Smooth muscle cell (in vitro differentiated cells): Measurements from ENCODE around the gene ADAMTS9. TPM values are rescaled to one million over a fixed set of nuclear protein-coding genes. Genes with fewer than 3 reads are reported as not detected.

Experiments used
- DNase-seq: peaks from one replicate; lab custom pipeline; 2025; ENCODE audit not compliant: unreplicated experiment; lab: John Stamatoyannopoulos, UW
- H2AFZ ChIP-seq: fragments of 200-600 bp; sonication (generic); 2 replicates; pipeline ENCODE4 v1.6.0; 2016; ENCODE audit warnings: antibody characterized with exemption, low read depth, mild to moderate bottlenecking
- H3F3A ChIP-seq: fragments of 200-600 bp; sonication (generic); 2 replicates; pipeline ENCODE4 v1.6.0; 2017; ENCODE audit warnings: antibody characterized with exemption, low read depth
- H3K27ac ChIP-seq: fragments of 200-600 bp; sonication (generic); 2 replicates; pipeline ENCODE4 v1.5.1; 2016; ENCODE audit warnings: low read depth, mild to moderate bottlenecking
- H3K27me3 ChIP-seq: fragments of 200-600 bp; sonication (generic); 2 replicates; pipeline ENCODE4 v1.6.1; 2016; ENCODE audit warnings: low read depth, mild to moderate bottlenecking
- H3K36me3 ChIP-seq: fragments of 200-600 bp; sonication (generic); 2 replicates; pipeline ENCODE4 v1.5.1; 2016; ENCODE audit warnings: low read depth
- H3K4me1 ChIP-seq: fragments of 200-600 bp; sonication (generic); 2 replicates; pipeline ENCODE4 v1.5.1; 2016; ENCODE audit warnings: low read depth
- H3K4me2 ChIP-seq: fragments of 200-600 bp; sonication (generic); 2 replicates; pipeline ENCODE4 v1.6.0; 2016; ENCODE audit warnings: mild to moderate bottlenecking
- H3K4me3 ChIP-seq: fragments of 200-600 bp; sonication (generic); 2 replicates; pipeline ENCODE4 v1.5.1; 2016; ENCODE audit warnings: mild to moderate bottlenecking
- H3K79me2 ChIP-seq: fragments of 200-600 bp; sonication (generic); 2 replicates; pipeline ENCODE4 v1.6.0; 2016; ENCODE audit warnings: low read depth, mild to moderate bottlenecking
- H3K9ac ChIP-seq: fragments of 200-600 bp; sonication (generic); 2 replicates; pipeline ENCODE4 v1.6.0; 2016; ENCODE audit warnings: low read depth
- H3K9me3 ChIP-seq: fragments of 200-600 bp; sonication (generic); replicated peaks from 2 replicates; pipeline ENCODE4 v1.5.1; 2016; ENCODE audit warnings: low read depth
- H4K20me1 ChIP-seq: fragments of 200-600 bp; sonication (generic); 2 replicates; pipeline ENCODE4 v1.6.0; 2016; ENCODE audit warnings: low read depth
- WGBS: methylation state at CpG from one replicate; pipeline ENCODE4 v1.1.7; 2016; ENCODE audit warnings: low lambda C conversion rate; 5-methylcytosine and 5-hydroxymethylcytosine counted together
- polyA plus RNA-seq: library from polyadenylated mRNA; unstranded; fragments of >200 nt; fragmentation: Nextera tagmentation; extraction: Ambion mirVana; gene quantifications from 2 replicates; pipeline ENCODE4 v1.2.1, GENCODE V29; 2016
- total RNA-seq: library from RNA; depleted of rRNA; stranded (reverse); fragments of >200 nt; gene quantifications from 2 replicates; pipeline ENCODE4 v1.2.3, GENCODE V29; 2014
- TF ChIP-seq, protein P1 (sequence below): fragments of 200-600 bp; sonication (generic); IDR thresholded peaks from 2 replicates; pipeline ENCODE4 v1.5.1; 2017; ENCODE audit warnings: borderline replicate concordance, mild to moderate bottlenecking, antibody characterized with exemption; ENCODE audit not compliant: insufficient read depth, poor library complexity, severe bottlenecking

Gene ADAMTS9
- total and polyA plus RNA-seq, 2 experiments from 2014 or later = 18.7 to 66.6 TPM

DNA sequence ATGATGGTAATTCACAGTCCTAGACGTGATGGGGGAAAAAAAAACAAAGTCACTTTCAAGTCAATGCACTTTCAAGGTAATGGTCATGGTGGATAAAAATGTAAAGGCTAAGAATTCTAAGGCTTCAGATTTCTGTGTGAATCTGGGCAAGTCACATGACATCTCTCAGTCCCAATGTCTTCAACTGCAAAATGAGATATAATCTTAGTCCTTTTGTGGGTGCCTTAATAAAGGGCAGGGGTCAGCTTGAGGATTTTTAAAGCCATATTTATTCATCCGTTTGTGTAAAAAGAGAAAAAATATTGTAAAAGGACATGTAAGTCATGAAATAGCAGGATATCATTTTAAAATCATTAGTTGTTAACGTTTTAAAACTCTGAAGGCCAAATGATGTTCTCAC is 83.5 kb downstream of the ADAMTS9 start:
- Histone ChIP-seq H3K27me3 (no peaks in the 10 kb centered on the region), H3K27ac (no peak overlapping the region), H3K4me1 (peaks cover 20% of the 10 kb centered on the region), H3K4me3 (no peak overlapping the region), H3F3A (no peaks in the 10 kb centered on the region), H3K36me3 (peaks cover 10% of the 10 kb centered on the region), H3K79me2 (no peaks in the 10 kb centered on the region), H2AFZ (no peak overlapping the region), H3K9ac (no peak overlapping the region), H3K9me3 (no peaks in the 10 kb centered on the region), H4K20me1 (no peaks in the 10 kb centered on the region), H3K4me2 (no peak overlapping the region)
- 94% methylated on average over 3 of the region's 3 CpGs for WGBS
- DNase-seq = no peak
- TF ChIP-seq, protein P1, sequence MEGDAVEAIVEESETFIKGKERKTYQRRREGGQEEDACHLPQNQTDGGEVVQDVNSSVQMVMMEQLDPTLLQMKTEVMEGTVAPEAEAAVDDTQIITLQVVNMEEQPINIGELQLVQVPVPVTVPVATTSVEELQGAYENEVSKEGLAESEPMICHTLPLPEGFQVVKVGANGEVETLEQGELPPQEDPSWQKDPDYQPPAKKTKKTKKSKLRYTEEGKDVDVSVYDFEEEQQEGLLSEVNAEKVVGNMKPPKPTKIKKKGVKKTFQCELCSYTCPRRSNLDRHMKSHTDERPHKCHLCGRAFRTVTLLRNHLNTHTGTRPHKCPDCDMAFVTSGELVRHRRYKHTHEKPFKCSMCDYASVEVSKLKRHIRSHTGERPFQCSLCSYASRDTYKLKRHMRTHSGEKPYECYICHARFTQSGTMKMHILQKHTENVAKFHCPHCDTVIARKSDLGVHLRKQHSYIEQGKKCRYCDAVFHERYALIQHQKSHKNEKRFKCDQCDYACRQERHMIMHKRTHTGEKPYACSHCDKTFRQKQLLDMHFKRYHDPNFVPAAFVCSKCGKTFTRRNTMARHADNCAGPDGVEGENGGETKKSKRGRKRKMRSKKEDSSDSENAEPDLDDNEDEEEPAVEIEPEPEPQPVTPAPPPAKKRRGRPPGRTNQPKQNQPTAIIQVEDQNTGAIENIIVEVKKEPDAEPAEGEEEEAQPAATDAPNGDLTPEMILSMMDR = no peak

DNA sequence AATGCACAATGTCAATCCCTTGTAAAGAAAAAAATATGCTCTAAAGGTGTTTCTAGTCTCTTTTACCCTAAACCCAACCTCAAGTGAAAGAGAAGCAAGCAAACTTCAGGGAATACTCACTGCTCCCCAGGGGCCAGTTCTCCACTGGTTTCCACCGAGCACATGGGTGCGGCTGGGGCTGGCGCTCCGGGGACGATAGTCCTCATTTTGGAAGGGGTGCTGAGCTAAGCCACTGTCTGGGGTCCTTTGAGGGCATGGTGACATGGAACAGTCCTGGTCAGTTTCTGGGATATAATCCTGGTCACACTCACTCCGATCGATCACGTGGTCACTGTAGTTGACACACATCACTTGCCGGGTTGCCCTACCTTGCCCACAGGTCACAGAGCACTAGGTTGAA is 86.0 kb downstream of the ADAMTS9 start:
- H3K79me2 ChIP-seq = no peaks in the 10 kb centered on the region
- H3K27ac ChIP-seq = no peak overlapping the region
- no peaks in the 10 kb centered on the region for H3K27me3 ChIP-seq
- no peak overlapping the region for H3K4me3 ChIP-seq
- H3K9me3 ChIP-seq = no peaks in the 10 kb centered on the region
- peaks cover 23% of the 10 kb centered on the region for H3K4me1 ChIP-seq
- H3K4me2 ChIP-seq = no peak overlapping the region
- no peak overlapping the region for H3K9ac ChIP-seq
- TF ChIP-seq, protein P1 = no peak
- 97% methylated on average over 9 of the region's 9 CpGs for WGBS
- H3F3A ChIP-seq = no peaks in the 10 kb centered on the region
- no peak for DNase-seq
- no peak overlapping the region for H2AFZ ChIP-seq
- no peaks in the 10 kb centered on the region for H4K20me1 ChIP-seq
- peaks cover 10% of the 10 kb centered on the region for H3K36me3 ChIP-seq

DNA sequence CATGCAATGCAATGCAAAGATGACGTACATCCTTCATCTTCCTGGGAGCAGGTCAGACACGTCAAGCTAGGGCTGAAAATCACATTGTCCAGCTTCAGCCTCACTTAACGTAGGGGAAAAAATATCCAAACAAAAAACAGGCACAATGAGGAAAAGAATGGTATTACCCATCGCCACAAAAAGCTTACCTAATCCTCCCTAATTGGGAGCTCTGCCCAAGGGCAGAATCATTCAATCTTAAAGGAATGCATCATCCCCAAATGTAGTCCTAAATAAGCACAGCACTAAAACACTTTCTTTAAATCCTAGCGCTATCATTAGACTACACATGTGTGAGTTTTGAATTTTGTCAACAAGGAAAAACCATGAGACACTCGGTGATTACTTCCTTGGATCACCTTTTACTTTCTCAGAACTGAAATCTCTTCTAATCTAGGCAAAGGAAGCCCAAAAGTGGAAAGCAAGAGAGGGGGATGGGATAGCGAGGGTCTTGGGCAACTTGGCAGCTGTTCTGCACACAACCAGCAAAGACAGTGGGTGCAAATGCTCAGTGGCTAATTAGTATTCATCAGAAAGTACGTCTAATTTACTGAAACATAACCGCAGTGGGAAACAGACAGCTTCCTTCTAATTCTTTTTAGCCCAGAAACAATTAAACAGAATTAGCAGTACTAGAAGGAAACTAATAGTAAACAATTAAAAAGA is 87.4 kb downstream of the ADAMTS9 start:
- Histone ChIP-seq H3K27ac (no peak overlapping the region), H3K4me1 (peaks cover 23% of the 10 kb centered on the region), H3K27me3 (no peaks in the 10 kb centered on the region), H3F3A (no peaks in the 10 kb centered on the region), H3K4me2 (no peak overlapping the region), H2AFZ (no peak overlapping the region), H3K9ac (no peak overlapping the region), H3K79me2 (no peaks in the 10 kb centered on the region), H3K4me3 (no peak overlapping the region), H3K9me3 (no peaks in the 10 kb centered on the region), H4K20me1 (no peaks in the 10 kb centered on the region), H3K36me3 (peaks cover 10% of the 10 kb centered on the region)
- TF ChIP-seq, protein P1 = no peak
- 69% methylated on average over 9 of the region's 9 CpGs for WGBS
- DNase-seq = no peak

DNA sequence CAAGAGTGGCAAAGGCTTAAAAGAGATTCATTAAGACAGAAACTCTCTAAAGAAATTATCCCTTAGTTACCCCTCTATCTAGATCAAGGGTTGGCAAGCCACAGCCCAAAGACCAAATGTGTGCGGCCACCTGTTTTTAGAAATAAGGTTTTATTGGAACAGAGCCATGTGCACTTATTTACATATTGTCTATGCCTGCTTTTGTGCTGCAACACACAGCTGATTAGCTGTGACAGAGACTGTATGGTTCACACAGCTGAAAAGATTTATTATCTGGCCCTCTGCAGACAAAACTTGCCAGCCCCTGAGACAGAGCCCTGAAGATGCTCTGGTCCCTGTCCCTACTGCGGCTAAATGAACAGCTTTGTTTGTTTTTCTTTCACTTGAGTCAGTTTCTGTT is 88.1 kb downstream of the ADAMTS9 start:
- no peaks in the 10 kb centered on the region for H4K20me1 ChIP-seq
- peaks cover 23% of the 10 kb centered on the region for H3K4me1 ChIP-seq
- no peak overlapping the region for H3K27ac ChIP-seq
- TF ChIP-seq, protein P1 = no peak
- 75% methylated on average over 2 of the region's 2 CpGs for WGBS
- no peak overlapping the region for H3K9ac ChIP-seq
- H3F3A ChIP-seq = no peaks in the 10 kb centered on the region
- no peak for DNase-seq
- H3K4me2 ChIP-seq = no peak overlapping the region
- no peaks in the 10 kb centered on the region for H3K79me2 ChIP-seq
- no peaks in the 10 kb centered on the region for H3K27me3 ChIP-seq
- no peaks in the 10 kb centered on the region for H3K9me3 ChIP-seq
- peaks cover 7% of the 10 kb centered on the region for H3K36me3 ChIP-seq
- no peak overlapping the region for H3K4me3 ChIP-seq
- H2AFZ ChIP-seq = no peak overlapping the region
